ACC112 (cell line): ENCODE data around the gene SPON1.

Experiments used
- H2AFZ ChIP-seq: fragments of 200-600 bp; sonication (generic); one replicate; pipeline ENCODE4 v1.6.0; 2017; ENCODE audit warnings: antibody characterized with exemption, low read length; ENCODE audit not compliant: unreplicated experiment
- H3K27ac ChIP-seq: fragments of 200-600 bp; sonication (generic); 2 replicates; pipeline ENCODE4 v1.5.1; 2014; ENCODE audit warnings: low read depth, mild to moderate bottlenecking, antibody characterized with exemption, low read length, moderate library complexity
- H3K27me3 ChIP-seq: fragments of 200-600 bp; sonication (generic); 2 replicates; pipeline ENCODE4 v1.6.1; 2014; ENCODE audit warnings: mild to moderate bottlenecking, antibody characterized with exemption, low read length, moderate library complexity, mixed read lengths; ENCODE audit not compliant: insufficient read depth
- H3K36me3 ChIP-seq: fragments of 200-600 bp; sonication (generic); 2 replicates; pipeline ENCODE4 v1.6.1; 2016; ENCODE audit warnings: mild to moderate bottlenecking, antibody characterized with exemption, low read length, moderate library complexity, mixed read lengths; ENCODE audit not compliant: insufficient read depth
- H3K4me1 ChIP-seq: fragments of 200-600 bp; sonication (generic); one replicate; pipeline ENCODE4 v1.6.1; 2016; ENCODE audit warnings: low read length, mixed read lengths; ENCODE audit not compliant: insufficient read depth, unreplicated experiment, control insufficient read depth
- H3K4me3 ChIP-seq: fragments of 200-600 bp; sonication (generic); 2 replicates; pipeline ENCODE4 v1.5.1; 2014; ENCODE audit warnings: mild to moderate bottlenecking, low read depth, low read length
- H3K79me2 ChIP-seq: fragments of 200-600 bp; sonication (generic); one replicate; pipeline ENCODE4 v1.6.0; 2016; ENCODE audit warnings: low read length; ENCODE audit not compliant: control insufficient read depth, unreplicated experiment, insufficient read depth

SPON1 gene

DNA sequence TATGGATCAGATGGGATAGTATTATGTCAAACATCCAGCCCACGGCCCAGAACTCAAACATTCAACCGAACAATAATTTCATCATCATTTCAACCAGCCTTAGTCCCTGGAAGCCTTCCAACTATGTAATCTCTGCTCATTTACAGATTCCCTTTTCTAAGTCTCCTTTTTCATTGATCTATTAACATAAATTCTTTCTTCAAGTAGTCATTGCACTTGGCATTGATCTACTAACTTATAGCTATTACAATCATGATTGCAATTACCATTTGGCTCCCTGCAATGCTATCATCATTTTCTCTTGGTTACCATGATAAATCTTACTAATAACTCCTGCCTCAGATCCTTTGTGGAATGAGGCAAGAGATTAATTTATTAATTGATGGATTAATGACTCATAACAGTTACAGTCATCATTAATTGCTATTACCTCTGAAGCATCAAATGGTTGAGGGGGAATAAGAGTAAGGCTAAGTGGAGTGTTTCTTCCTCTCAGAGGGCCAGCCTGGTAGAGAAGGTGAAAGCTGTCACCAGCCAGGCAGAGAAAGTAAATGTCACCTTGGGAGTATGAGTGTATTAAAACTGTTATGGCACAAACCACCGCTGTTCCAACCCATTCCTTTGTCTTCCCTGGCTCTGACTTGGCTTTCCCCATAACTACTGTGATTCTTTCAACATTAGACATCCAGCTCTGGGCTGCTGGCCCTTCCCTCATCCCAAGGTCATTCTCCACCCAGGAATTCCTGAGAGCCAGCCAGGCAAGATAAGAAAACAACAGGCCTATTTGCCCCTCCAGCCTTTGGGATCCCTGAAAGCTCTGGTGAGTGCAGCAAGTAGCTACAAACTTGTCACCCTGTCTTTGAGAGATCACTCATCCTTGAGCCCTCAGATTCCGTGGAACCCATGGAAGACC is 221.8 kb downstream of the SPON1 start:
- Histone ChIP-seq H3K27me3 (0 out of 2 replicates have a peak, but pooled peaks cover 4% of the 10 kb centered on the region), H3K4me1 (peaks cover 4% of the 10 kb centered on the region), H3K27ac (no peak overlapping the region), H3K36me3 (no peaks in the 10 kb centered on the region), H3K79me2 (no peaks in the 10 kb centered on the region), H3K4me3 (no peak overlapping the region), H2AFZ (no peak overlapping the region)

DNA sequence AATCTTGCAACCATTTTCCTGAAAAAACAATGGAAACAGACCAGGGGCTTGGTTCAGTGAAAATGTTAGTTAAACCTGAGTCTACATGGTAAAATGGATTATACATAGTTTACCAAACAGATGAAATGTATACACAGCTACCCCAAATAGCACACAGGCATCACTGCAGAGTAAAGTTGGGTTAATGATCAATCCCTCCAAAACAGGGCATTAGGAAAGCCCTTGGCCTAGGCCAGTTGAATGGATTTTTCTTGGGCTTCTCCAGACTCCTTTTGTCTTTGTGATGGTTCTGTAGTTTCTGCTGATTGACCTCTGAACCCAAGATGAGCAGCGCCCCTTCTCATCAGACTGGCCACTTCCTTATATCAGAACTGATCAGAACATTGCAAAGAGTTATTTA is 222.9 kb downstream of the SPON1 start:
- Histone ChIP-seq H3K27me3 (0 out of 2 replicates have a peak, but pooled peaks cover 4% of the 10 kb centered on the region), H3K36me3 (no peaks in the 10 kb centered on the region), H3K4me1 (no peaks in the 10 kb centered on the region), H2AFZ (no peak overlapping the region), H3K4me3 (no peak overlapping the region), H3K27ac (no peak overlapping the region), H3K79me2 (no peaks in the 10 kb centered on the region)

DNA sequence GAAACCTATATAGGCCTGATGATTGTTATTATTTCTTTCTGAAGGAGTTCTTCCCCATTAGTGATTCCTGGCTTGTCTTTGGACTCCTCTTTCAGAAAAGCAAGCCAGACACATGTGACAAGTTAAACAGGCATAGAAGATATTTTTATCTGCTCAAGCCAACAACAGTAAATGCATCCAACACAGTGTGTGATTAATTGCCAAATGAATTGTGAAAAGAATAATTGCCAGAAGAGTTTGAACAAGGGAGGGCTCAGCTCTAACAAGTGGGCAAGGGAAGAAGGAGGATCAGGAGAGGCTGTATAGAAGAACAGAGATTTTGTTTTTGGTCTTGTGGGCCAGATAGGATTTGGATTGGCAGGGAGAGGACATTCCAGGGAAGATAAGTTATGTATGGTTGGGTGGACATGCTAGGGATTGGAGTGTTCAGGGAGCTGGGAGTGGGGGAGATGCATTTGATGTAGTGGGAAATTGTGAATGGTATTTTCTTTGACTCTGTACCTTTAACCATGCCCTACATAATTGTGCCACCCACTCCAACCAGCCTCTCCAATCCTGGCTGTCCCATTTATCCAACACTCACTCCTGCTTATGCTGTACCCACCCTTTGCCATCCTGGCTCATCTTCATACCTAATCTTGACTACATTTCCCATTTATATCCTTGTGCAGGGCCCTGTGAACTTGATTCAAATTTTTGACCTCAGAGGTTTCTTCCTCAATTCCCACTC is 223.7 kb downstream of the SPON1 start:
- Histone ChIP-seq H3K79me2 (no peaks in the 10 kb centered on the region), H3K27me3 (0 out of 2 replicates have a peak, but pooled peaks cover 4% of the 10 kb centered on the region), H2AFZ (no peak overlapping the region), H3K36me3 (no peaks in the 10 kb centered on the region), H3K4me3 (no peak overlapping the region), H3K27ac (no peak overlapping the region), H3K4me1 (no peaks in the 10 kb centered on the region)

DNA sequence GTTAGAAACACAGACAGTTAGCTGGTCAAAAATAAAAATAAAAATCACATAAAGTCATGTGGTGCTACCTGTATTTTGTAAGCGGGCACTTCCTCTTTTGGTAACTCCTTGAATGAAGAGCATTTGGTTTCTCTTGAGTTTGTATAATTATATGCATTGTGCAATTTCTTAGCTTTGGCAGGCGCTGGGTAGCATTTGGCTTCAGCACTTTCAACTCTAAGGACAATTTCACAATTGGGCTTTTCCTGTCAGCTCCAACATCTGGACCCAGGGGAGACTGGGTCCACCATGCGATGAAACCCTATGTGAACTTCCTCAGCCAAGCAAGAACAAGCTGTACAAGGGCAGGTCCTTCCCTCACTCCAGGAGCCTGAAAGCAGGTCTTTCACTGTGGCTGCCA is 227.4 kb downstream of the SPON1 start:
- Histone ChIP-seq H3K4me3 (no peak overlapping the region), H2AFZ (no peak overlapping the region), H3K4me1 (no peaks in the 10 kb centered on the region), H3K27me3 (no peaks in the 10 kb centered on the region), H3K36me3 (no peaks in the 10 kb centered on the region), H3K27ac (no peak overlapping the region), H3K79me2 (no peaks in the 10 kb centered on the region)

DNA sequence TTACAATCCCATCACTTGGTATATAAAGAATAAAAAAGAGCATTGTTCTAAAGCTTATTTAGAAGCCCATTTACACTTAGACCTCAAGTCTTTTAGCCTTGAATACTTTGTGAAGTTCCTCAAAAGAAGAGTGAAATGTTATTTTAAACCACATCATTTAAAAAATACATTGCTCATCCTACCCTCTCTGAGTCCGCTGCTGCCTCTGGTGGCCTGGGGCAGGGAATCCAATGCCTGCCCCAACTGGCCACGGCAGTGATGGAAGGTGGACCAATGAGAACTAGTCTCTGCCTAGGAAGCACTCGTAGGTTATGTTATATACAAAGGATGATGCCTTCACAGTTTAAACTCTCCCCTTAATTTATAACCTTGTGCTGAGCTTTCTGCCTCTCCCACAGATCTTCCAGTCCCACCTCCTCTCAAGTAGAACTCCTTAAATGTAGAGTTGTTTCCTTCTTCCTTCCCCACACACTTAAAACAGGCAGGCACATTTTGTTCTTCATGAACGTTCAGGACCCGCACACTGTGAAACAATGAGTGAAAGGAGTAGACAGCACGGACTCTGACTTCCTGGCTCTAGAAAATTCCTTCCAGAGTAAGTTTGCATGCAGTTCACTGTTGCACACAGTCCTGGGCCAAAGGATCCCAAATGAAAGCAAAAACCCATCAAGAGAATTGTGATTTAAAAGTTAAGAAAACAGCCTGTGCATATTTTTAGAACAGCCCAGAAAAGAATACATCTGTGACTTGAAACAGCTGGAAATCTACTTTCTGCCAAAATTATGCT is 228.7 kb downstream of the SPON1 start:
- no peaks in the 10 kb centered on the region for H3K36me3 ChIP-seq
- no peak overlapping the region for H2AFZ ChIP-seq
- H3K4me3 ChIP-seq = no peak overlapping the region
- H3K4me1 ChIP-seq = no peaks in the 10 kb centered on the region
- H3K27me3 ChIP-seq = no peaks in the 10 kb centered on the region
- no peak overlapping the region for H3K27ac ChIP-seq
- H3K79me2 ChIP-seq = no peaks in the 10 kb centered on the region

DNA sequence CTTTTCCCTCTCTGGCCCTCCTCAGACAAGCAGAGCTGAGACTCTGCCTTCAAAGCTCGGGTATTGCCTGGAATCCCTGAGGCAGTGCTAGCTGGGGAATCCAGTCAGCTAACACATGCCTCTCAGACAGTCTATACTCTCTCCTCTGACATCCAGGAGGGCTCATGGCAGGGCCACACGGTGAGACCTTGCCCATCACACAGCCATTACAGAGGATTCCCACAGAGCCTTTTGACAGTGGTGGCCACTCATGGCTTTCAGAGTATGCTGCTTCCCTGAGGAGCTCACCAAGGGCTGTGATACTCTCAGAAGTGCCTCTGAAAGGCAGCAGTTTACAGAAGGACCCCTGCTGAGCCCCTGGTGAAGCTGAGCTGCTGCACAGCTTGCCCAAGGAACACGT is 231.1 kb downstream of the SPON1 start:
- Histone ChIP-seq H3K27ac (no peak overlapping the region), H3K36me3 (no peaks in the 10 kb centered on the region), H3K4me1 (no peaks in the 10 kb centered on the region), H3K27me3 (no peaks in the 10 kb centered on the region), H2AFZ (no peak overlapping the region), H3K79me2 (no peaks in the 10 kb centered on the region), H3K4me3 (no peak overlapping the region)

DNA sequence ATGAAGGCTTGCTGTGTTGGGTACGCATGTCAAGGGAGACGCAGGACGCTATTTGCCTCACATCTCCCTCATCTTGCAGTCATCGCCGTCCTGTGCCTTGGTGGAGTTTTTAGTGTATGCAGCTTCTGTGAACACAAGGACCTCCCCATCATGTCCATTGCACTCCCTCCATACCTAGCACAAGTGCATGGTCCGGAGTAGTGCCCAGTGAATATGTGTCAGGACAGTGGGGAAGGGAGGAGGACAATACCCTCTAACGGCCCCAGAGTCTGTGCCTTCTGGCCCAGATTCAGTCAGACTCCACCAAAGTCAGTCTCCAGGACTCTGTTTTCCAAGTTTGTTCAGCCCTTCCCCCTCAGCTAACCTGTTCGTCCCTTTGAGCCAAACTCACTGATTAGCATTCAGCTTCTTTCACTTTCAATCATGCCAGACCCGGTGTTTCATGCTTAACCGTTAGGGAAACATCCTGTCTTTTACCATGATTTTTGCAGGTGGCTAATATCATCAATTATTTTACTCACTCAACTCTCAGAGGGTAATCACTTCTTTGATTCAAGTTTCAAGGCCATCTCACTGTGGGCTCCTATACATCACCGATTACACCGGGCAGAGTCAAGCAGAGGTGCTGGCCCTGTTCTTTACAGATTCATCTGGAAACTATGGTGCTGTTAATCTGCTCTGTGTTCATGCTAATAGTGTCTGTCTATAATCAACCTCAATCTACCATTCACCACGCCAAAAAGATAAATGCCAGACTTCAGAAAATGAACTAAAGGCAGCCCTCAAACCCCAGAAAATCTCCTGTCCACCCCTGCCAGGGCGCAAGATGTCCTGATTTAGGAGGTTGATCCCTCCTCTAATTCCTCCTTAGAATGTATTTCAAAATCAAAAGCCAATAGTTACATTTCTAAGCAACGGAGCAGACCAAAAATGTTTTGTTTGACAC is 240.0 kb downstream of the SPON1 start:
- Histone ChIP-seq H3K4me3 (no peak overlapping the region), H3K4me1 (no peaks in the 10 kb centered on the region), H2AFZ (no peak overlapping the region), H3K36me3 (no peaks in the 10 kb centered on the region), H3K27ac (no peak overlapping the region), H3K27me3 (no peaks in the 10 kb centered on the region), H3K79me2 (no peaks in the 10 kb centered on the region)

DNA sequence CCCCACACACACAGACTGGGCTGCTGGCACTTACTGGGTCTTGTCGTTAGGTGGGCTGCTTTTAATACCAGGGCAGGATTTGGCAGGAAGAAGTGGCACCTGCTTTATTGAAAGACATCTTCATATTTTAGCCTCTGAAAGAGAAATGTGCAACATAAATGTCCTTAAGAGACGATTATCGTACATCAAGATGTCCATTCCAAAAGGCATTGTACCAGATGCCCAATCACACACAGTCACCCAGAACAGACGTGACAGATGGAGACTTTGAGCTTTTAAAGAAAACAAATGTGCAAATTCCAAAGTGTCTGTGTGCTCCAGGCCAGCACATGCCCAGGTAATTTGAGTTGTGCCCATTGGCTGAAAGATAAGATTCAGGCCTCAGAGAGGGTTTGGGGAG is 240.8 kb downstream of the SPON1 start:
- no peak overlapping the region for H3K27ac ChIP-seq
- H3K79me2 ChIP-seq = no peaks in the 10 kb centered on the region
- no peak overlapping the region for H2AFZ ChIP-seq
- no peaks in the 10 kb centered on the region for H3K27me3 ChIP-seq
- H3K36me3 ChIP-seq = no peaks in the 10 kb centered on the region
- H3K4me3 ChIP-seq = no peak overlapping the region
- H3K4me1 ChIP-seq = no peaks in the 10 kb centered on the region

DNA sequence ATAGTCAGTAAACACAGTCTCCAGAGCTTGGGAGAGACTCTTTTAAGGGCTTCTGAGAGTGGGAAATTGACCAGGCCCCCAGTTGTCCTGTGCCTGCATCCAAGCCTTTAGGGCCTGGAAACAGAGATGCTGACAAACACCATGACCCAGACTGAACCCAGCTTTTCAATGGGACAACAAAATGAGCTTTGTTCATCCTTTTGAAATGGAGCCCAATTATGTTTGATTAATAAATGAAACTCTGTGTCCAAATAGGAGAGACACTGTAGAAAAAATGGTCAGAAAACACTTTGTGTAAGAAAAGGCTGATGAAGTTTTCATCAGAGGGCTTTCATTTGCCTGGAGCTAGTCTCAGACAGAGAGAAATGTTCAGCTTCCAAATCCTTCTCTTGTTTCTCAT is 250.5 kb downstream of the SPON1 start:
- Histone ChIP-seq H3K36me3 (no peaks in the 10 kb centered on the region), H3K4me1 (no peaks in the 10 kb centered on the region), H3K27me3 (peaks cover 33% of the 10 kb centered on the region), H3K27ac (no peak overlapping the region), H3K4me3 (no peak overlapping the region), H2AFZ (no peak overlapping the region), H3K79me2 (no peaks in the 10 kb centered on the region)

DNA sequence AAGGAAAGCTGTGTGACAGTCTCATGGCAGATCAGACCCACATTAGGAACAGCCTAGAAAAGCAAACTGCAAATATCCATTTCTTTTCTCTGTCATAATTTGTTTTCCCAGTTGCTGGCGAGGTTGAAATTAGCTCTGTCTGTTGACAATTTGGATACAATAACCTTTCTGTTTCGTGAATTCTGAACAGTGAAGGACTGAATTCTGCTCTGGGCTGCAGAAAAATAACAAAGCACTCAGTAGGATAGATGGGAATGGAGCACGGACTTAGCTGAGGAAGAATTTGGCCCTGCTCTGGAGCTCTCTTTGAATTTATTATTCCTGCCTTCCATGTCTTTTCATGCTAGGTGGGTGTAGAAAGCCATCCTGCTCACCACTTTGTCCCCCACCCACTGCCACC is 256.2 kb downstream of the SPON1 start:
- peaks cover 60% of the 10 kb centered on the region for H3K27me3 ChIP-seq
- no peaks in the 10 kb centered on the region for H3K79me2 ChIP-seq
- no peak overlapping the region for H3K27ac ChIP-seq
- H3K36me3 ChIP-seq = no peaks in the 10 kb centered on the region
- H3K4me3 ChIP-seq = no peak overlapping the region
- H2AFZ ChIP-seq = no peak overlapping the region
- no peaks in the 10 kb centered on the region for H3K4me1 ChIP-seq
